ENCODE measurements around the gene CHSY1. TPM values are rescaled to one million over a fixed set of nuclear protein-coding genes. Genes with fewer than 3 reads are reported as not detected.

Gene CHSY1
- total RNA-seq, 1 donor from 2014 or later = 28.0 TPM

DNA sequence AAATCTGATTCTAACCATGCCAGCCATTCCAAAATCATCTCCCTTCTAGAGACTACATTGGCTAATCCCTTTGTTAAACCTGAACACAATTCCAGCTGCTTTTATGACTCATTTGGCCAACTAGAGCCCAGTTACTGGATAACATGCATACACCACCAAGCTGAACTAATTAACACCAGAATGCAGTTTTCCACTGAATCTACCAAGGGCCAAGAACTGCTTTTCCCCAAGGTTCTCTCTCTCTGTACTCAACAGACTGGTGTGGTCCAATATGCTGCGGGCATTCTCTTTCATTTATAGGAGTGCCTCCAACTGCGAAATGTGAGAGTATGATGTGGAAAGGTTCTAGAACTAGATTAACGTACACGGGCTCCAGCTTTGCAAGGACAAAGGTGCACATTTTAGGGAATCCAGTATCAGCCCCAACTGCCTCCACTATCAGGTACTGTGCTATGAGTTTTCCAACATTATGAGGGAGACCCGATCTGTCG, 1.5 kb downstream of the CHSY1 start:
- Histone ChIP-seq H3K27me3 (no peaks in the 10 kb centered on the region), H3K9me3 (no peaks in the 10 kb centered on the region), H3K27ac (peak overlapping the region; percentile 73), H3K4me3 (peak overlapping the region; percentile 73 to 95), H3K4me1 (peaks cover 65% of the 10 kb centered on the region), H3K36me3 (no peaks in the 10 kb centered on the region)
- TF ChIP-seq, protein P1, sequence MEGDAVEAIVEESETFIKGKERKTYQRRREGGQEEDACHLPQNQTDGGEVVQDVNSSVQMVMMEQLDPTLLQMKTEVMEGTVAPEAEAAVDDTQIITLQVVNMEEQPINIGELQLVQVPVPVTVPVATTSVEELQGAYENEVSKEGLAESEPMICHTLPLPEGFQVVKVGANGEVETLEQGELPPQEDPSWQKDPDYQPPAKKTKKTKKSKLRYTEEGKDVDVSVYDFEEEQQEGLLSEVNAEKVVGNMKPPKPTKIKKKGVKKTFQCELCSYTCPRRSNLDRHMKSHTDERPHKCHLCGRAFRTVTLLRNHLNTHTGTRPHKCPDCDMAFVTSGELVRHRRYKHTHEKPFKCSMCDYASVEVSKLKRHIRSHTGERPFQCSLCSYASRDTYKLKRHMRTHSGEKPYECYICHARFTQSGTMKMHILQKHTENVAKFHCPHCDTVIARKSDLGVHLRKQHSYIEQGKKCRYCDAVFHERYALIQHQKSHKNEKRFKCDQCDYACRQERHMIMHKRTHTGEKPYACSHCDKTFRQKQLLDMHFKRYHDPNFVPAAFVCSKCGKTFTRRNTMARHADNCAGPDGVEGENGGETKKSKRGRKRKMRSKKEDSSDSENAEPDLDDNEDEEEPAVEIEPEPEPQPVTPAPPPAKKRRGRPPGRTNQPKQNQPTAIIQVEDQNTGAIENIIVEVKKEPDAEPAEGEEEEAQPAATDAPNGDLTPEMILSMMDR (IDR thresholded peaks at IDR 0.05) = no peak
- TF ChIP-seq POLR2A (IDR thresholded peaks at IDR 0.05) (no peak), POLR2AphosphoS5 (IDR thresholded peaks at IDR 0.05; ENCODE audit: insufficient read depth in 1 of 2, low read depth in 1 of 2) (no peak)
- intact Hi-C loops (cut with DNase I) = loop anchor here (2.0 to 10.0 kb wide), 2 partner anchors 162 to 336 kb away; partner anchors contain the start of gene LRRK1
- no peak for DNase-seq (ENCODE audit: extremely low spot score in 2 of 2)

GRCh38 chr15:101248274-101248673, 3.6 kb downstream of the CHSY1 start:
- no peaks in the 10 kb centered on the region for H3K36me3 ChIP-seq
- intact Hi-C loops (cut with DNase I) = loop anchor here (10.0 kb wide), 1 partner anchor 53 kb away; no protein-coding TSS in a partner anchor
- H3K9me3 ChIP-seq = no peaks in the 10 kb centered on the region
- H3K27ac ChIP-seq = no peak overlapping the region
- peaks cover 85% of the 10 kb centered on the region for H3K4me1 ChIP-seq
- no peak for TF ChIP-seq POLR2A (IDR thresholded peaks at IDR 0.05)
- no peak for TF ChIP-seq POLR2AphosphoS5 (IDR thresholded peaks at IDR 0.05; ENCODE audit: insufficient read depth in 1 of 2, low read depth in 1 of 2)
- TF ChIP-seq, protein P1 (IDR thresholded peaks at IDR 0.05) = no peak
- H3K27me3 ChIP-seq = no peaks in the 10 kb centered on the region
- no peak for DNase-seq (ENCODE audit: extremely low spot score in 2 of 2)
- H3K4me3 ChIP-seq = no peak overlapping the region

- intact Hi-C loops (cut with DNase I) = loop anchor here (10.0 kb wide), 1 partner anchor 52 kb away; no protein-coding TSS in a partner anchor
- H3K9me3 ChIP-seq = no peaks in the 10 kb centered on the region
- no peaks in the 10 kb centered on the region for H3K36me3 ChIP-seq
- DNase-seq (ENCODE audit: extremely low spot score in 2 of 2) = no peak
- no peak overlapping the region for H3K27ac ChIP-seq
- TF ChIP-seq, protein P1 (IDR thresholded peaks at IDR 0.05) = no peak
- no peak for TF ChIP-seq POLR2A (IDR thresholded peaks at IDR 0.05)
- no peak for TF ChIP-seq POLR2AphosphoS5 (IDR thresholded peaks at IDR 0.05; ENCODE audit: insufficient read depth in 1 of 2, low read depth in 1 of 2)
- no peaks in the 10 kb centered on the region for H3K27me3 ChIP-seq
- H3K4me1 ChIP-seq = peaks cover 88% of the 10 kb centered on the region
- no peak overlapping the region for H3K4me3 ChIP-seq
Observed at GRCh38 chr15:101246824-101247745, 4.8 kb downstream of the CHSY1 start.

GRCh38 chr15:101246391-101246790, 5.5 kb downstream of the CHSY1 start:
- Histone ChIP-seq H3K4me1 (peaks cover 95% of the 10 kb centered on the region), H3K36me3 (no peaks in the 10 kb centered on the region), H3K27ac (no peak overlapping the region), H3K9me3 (no peaks in the 10 kb centered on the region), H3K4me3 (no peak overlapping the region), H3K27me3 (no peaks in the 10 kb centered on the region)
- TF ChIP-seq POLR2AphosphoS5 (IDR thresholded peaks at IDR 0.05; ENCODE audit: insufficient read depth in 1 of 2, low read depth in 1 of 2) = no peak
- no peak for DNase-seq (ENCODE audit: extremely low spot score in 2 of 2)
- intact Hi-C loops (cut with DNase I) = loop anchor here (10.0 kb wide), 1 partner anchor 52 kb away; no protein-coding TSS in a partner anchor

DNA sequence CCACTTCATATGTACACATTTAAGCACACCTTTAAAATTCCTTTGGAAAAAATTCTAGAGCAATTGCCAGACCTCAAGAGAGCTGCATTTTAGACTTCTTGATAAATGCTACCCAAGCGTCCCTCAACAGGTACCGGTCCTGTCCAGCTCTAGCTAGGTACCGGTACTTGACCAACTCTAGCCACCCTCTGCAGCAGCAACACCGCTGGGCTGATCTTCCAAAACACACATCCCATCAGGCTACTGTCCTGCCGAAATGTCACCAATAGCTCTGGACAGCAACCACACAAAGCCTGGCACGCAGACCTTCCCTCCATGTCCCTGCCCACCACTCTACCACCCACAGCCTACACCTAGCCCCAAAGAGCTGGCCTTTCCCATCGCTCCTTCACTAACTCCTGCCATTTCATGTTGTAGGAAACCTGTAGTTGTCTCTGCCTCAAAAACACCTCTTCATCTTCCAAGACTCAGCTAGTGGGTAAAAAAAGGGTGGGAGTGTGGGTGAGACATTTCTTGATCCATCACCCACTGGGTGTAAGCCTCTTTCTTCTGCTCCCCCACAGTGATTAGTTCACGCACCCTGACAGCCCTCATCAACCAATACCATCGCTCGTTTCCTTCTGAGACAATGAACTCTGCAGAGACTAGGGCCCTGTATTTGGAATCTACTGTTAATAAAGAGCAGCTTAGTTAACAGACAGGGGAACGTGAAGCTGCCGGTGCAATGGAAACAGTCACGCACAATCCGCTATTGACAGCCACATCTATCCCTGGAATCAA, 6.8 kb downstream of the CHSY1 start:
- Histone ChIP-seq H3K4me1 (peaks cover 99% of the 10 kb centered on the region), H3K27me3 (no peaks in the 10 kb centered on the region), H3K9me3 (no peaks in the 10 kb centered on the region), H3K4me3 (no peak overlapping the region), H3K36me3 (no peaks in the 10 kb centered on the region), H3K27ac (no peak overlapping the region)
- no peak for DNase-seq (ENCODE audit: extremely low spot score in 2 of 2)
- intact Hi-C loops (cut with DNase I) = loop anchor here (10.0 kb wide), 1 partner anchor 50 kb away; no protein-coding TSS in a partner anchor
- TF ChIP-seq, protein P1 (IDR thresholded peaks at IDR 0.05) = no peak
- TF ChIP-seq POLR2AphosphoS5 (IDR thresholded peaks at IDR 0.05; ENCODE audit: insufficient read depth in 1 of 2, low read depth in 1 of 2) = no peak
- no peak for TF ChIP-seq POLR2A (IDR thresholded peaks at IDR 0.05)
